Right ventricle myocardium inferior (tissue), 1 donor: ENCODE data around the gene CGREF1. TPM values are rescaled to one million over a fixed set of nuclear protein-coding genes. Genes with fewer than 3 reads are reported as not detected.
A peak's percentile ranks its signal among the peaks of the same experiment; 100 is the strongest.

Source experiments
- ATAC-seq: fragments of 200-7000 bp; cut with Tn5 transposase; one replicate; pipeline ENCODE4 v1.9.1; 2020; ENCODE audit warnings: mild to moderate bottlenecking, moderate library complexity
- DNase-seq: peaks from one replicate; pipeline ENCODE4 v3.0.0; 2021; ENCODE audit errors: missing footprints
- intact Hi-C: fragments of 100-400 bp; cut with DNase I; formaldehyde crosslinking; loops from one replicate; pipeline ENCODE4 v1.11.0; 2022
- total RNA-seq: library from RNA; stranded (reverse); fragmentation: NEBNext Ultra II Directional; extraction: Animal tissue kit (Norgen Biotek cat#: 25700); gene quantifications from one replicate; pipeline ENCODE4 v1.2.1, GENCODE V29; 2021
- donor health status: DM: no; HTN: yes; CAD: no; lungs with severe emphysema.

Gene CGREF1
- total RNA-seq, 1 donor from 2014 or later: 0.84 TPM

- intact Hi-C loops: no loop called here
Measured at GRCh38 chr2:27139310-27139709, 20.4 kb upstream of the CGREF1 start, which contains the start of gene PRR30. Gene PRR30 (minus strand): TSS chr2:27139410. CDS start chr2:27138329, 1,081 bp downstream.

GRCh38 chr2:27138111-27138510 is 19.2 kb upstream of the CGREF1 start:
- DNase-seq: no peak
- intact Hi-C loops: no loop called here
- no peak for ATAC-seq

More at GRCh38 chr2:27139310-27139709, 20.4 kb upstream of the CGREF1 start, which contains the start of gene PRR30:
- no peak for ATAC-seq
- DNase-seq: no peak

DNA sequence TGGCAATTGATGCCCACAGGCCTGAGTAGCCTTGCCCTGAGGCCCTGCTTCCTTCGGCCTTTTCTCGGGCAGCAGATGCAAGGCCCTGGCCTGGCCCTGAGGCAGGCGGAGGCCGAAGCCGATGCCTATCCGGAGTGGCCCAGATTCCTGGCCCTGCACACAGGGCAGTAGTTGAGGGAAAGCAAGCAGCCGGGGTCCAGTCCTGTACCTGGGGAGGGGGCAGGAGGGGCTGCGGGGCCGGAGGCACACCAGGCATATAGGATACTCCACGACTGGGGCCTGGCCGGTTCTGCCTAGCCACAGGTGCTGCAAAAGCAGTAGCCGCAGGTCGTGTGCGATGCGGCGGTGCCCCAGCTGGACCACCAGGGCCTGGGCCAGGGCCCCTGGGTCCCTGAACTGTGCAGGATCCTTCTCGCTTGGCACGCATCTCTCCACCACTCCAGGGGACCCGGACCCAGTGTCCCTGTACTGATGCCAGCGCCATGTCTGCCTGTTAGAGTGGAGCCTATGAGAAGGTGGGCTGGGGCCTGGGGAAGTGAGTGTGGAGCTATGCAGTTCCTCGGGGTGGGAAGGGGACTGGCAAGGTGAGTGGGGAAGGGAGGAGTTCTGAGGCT is 18.5 kb upstream of the CGREF1 start:
- intact Hi-C loops: no loop called here
- no peak for ATAC-seq
- no peak for DNase-seq

DNA sequence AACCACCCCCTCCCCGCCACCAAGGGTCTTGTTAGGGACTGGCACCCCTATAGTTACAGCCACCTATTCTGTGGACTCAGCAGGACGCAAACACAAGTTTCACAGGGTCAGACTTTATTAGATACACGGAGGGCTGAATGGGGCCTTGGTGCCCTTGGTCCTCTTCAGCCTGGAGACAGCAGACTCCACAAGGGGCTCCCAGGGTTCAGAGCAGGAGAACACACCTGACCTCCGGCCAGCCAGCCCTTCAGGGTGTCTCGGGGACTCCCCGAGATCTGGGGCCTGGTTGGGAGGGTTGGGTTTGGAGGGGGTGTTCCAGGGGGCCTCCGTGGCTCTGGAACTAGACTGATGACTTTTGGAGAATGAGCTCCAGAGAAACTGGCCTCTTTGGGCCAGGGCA is 17.8 kb upstream of the CGREF1 start:
- no peak for DNase-seq
- no peak for ATAC-seq
- intact Hi-C loops: no loop called here

- intact Hi-C loops: no loop called here
- DNase-seq (no peak), ATAC-seq (no peak)
Measured at GRCh38 chr2:27135478-27135955, 16.6 kb upstream of the CGREF1 start.

GRCh38 chr2:27134781-27135477 is 16.0 kb upstream of the CGREF1 start:
- ATAC-seq: no peak
- intact Hi-C loops: no loop called here
- no peak for DNase-seq

- intact Hi-C loops: no loop called here
- ATAC-seq (peak; percentile 96), DNase-seq (peak; percentile 99)
Measured at GRCh38 chr2:27133905-27134780, 15.2 kb upstream of the CGREF1 start, which contains the start of gene PREB. Gene PREB (minus strand): TSS chr2:27134636. CDS start chr2:27134421, 215 bp downstream.

- no peak for ATAC-seq
- intact Hi-C loops: no loop called here
- DNase-seq: peak; percentile 70
Measured at GRCh38 chr2:27133195-27133875, 14.4 kb upstream of the CGREF1 start.

GRCh38 chr2:27131429-27131828 is 12.5 kb upstream of the CGREF1 start:
- ATAC-seq: no peak
- DNase-seq: no peak
- intact Hi-C loops: no loop called here

GRCh38 chr2:27130396-27130795 is 11.5 kb upstream of the CGREF1 start:
- no peak for ATAC-seq
- intact Hi-C loops: no loop called here
- no peak for DNase-seq

DNA sequence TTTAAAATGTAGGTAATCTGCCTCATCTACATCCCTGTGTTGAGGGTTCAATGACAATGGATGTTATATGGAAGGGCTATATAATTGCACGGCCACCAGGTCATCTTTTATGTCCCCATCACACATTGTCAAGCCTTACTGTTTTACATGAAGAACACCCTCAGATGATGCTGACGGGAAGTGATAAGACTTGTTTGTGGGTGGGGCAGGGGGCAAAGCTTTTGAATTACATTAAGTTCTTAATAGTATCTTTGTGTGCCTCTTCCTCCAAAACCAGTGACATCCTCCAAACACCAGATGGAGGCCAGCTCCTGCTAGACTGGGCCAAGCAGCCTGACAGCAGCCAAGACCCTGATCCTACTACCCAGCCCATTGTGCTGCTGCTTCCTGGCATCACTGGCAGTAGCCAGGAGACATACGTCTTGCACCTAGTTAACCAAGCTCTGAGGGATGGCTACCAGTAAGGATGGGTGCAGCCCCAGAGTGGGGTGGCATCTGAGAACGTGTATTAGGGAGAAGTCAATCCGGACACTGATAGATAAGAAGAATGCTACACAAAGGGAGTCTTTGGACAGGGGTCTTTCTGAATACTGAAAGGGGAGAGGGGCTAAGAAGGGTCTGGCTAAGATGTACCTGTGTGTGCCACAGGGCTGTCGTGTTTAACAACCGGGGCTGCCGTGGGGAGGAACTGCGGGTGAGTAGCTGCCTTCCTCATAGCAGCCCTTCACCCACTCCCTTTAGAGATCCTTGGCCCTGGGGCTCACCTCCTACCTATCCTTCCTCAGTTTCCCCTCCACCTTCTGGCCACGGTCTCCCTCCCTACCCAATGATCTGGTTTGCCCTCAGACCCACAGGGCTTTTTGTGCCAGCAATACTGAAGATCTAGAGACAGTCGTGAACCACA is 10.0 kb upstream of the CGREF1 start:
- no peak for DNase-seq
- no peak for ATAC-seq
- intact Hi-C loops: no loop called here

- intact Hi-C loops: no loop called here
- DNase-seq (no peak), ATAC-seq (no peak)
Measured at GRCh38 chr2:27127883-27128667, 9.1 kb upstream of the CGREF1 start.

DNA sequence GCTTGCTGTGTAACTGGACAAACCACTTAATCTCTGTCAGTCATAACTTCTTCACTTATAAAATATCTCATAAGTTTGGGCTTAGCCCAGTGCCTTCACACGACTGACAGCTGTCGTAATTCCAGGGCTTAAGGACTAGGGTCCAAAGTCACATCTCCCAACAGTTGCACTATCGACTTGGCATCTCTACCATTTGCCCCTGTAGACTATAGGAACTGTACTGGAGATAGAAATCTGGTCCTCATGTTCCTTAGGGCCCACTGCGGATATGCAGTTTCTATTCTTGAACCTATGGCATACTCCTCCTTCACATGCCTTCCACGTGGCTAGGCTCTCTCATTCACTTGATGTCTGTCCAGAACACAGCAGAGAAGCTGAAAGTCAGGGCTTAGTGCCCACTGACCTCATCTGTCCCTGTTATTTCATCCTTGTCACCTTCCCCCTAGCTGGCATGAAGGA is 7.4 kb upstream of the CGREF1 start:
- DNase-seq (no peak), ATAC-seq (peak; percentile 23)
- intact Hi-C loops: no loop called here

DNA sequence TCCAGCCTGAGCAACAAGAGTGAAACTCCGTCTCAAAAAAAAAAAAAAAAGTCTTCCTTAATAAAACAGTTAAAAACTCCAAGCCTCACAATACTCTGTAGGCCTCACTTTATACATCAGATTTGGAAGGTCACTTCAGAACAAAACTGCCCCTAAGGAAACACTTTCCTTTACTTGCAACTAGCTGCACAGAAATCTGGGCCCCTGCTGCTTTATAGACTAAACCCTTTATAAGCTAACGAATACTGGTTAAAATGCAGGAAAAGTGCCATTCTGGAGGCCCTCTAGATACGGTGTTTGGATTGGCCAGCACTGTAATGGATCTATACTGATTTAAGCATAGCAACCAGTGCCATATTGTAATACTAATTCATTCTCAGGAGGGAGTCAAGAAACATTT is 6.2 kb upstream of the CGREF1 start:
- no peak for ATAC-seq
- no peak for DNase-seq
- intact Hi-C loops: no loop called here

GRCh38 chr2:27123302-27124150 is 4.6 kb upstream of the CGREF1 start, which contains the start of gene ABHD1:
Gene ABHD1 (plus strand): TSS chr2:27123815. CDS start chr2:27123949, 134 bp downstream.
- intact Hi-C loops: no loop called here
- DNase-seq: peak; percentile 90
- peak; percentile 88 for ATAC-seq

- intact Hi-C loops: no loop called here
- DNase-seq (no peak), ATAC-seq (no peak)
Measured at GRCh38 chr2:27122791-27123190, 3.9 kb upstream of the CGREF1 start.
